ENCODE measurements around the gene ATXN7. TPM values are rescaled to one million over a fixed set of nuclear protein-coding genes. Genes with fewer than 3 reads are reported as not detected.

ATXN7 gene
- total and polyA plus RNA-seq, 2 of the 4 experiments (the other 2 are of a cell fraction): 8.6 to 13.6 TPM

- POLR2A ChIA-PET (ENCODE audit: unreplicated experiment): no interaction called here
Measured at GRCh38 chr3:63911509-63911872, 47.8 kb downstream of the ATXN7 start.

More at GRCh38 chr3:63911509-63911872, 47.8 kb downstream of the ATXN7 start:
- DNase-seq (no peak), ATAC-seq (ENCODE audit: low read depth) (no peak)
- Histone ChIP-seq H3K4me3 (ENCODE audit: insufficient read depth, low read depth, low read length) (peak overlapping the region; percentile 98), H4K20me1 (ENCODE audit: insufficient read depth, low read length) (peaks cover 18% of the 10 kb centered on the region; the same call in 1 of the 2 replicates), H3K9ac (ENCODE audit: low read depth, low read length) (peak overlapping the region; percentile 98), H3K14ac (replicated peaks; ENCODE audit: low read depth, low read length) (peak overlapping the region; percentile 91), H2BK120ac (ENCODE audit: low read depth, low read length) (0 out of 2 replicates have a peak overlapping the region, but pooled peaks have one; percentile 68), H3K4ac (ENCODE audit: low read depth, low read length) (peak overlapping the region; percentile 90), H2AK5ac (ENCODE audit: low read depth, low read length) (peak overlapping the region; percentile 63; the same call in 1 of the 2 replicates), H2BK20ac (ENCODE audit: low read depth, low read length) (no peak overlapping the region), H3K36me3 (ENCODE audit: control insufficient read depth, insufficient read depth, low read length) (peaks cover 4% of the 10 kb centered on the region), H4K91ac (ENCODE audit: insufficient read depth, low read depth, low read length) (peak overlapping the region; percentile 50), H2AK9ac (replicated peaks; ENCODE audit: low read depth, low read length, poor library complexity) (peak overlapping the region; percentile 83), H3K4me2 (ENCODE audit: low read depth, low read length) (peak overlapping the region; percentile 100), H3K9me3 (ENCODE audit: control insufficient read depth, insufficient read depth, low read length) (no peaks in the 10 kb centered on the region), H2BK15ac (ENCODE audit: low read depth, low read length) (0 out of 3 replicates have a peak overlapping the region, but pooled peaks have one; percentile 15), H3K27me3 (ENCODE audit: control insufficient read depth, insufficient read depth, low read length) (no peaks in the 10 kb centered on the region), H3K9me1 (ENCODE audit: insufficient read depth, low read length) (no peaks in the 10 kb centered on the region), H3K23ac (ENCODE audit: low read depth, low read length) (peak overlapping the region; percentile 95), H2BK5ac (ENCODE audit: low read depth, low read length, poor library complexity, severe bottlenecking) (peak overlapping the region; percentile 84), H4K8ac (ENCODE audit: low read depth in 2 of 2, low read length in 2 of 2) (peak overlapping the region; percentile 55 to 58; a peak in 1 of 4 replicates), H3K18ac (ENCODE audit: low read depth, low read length) (peak overlapping the region; percentile 88), H3K79me1 (ENCODE audit: low read depth in 1 of 2, low read length in 2 of 2) (peaks cover 17 to 74% of the 10 kb centered on the region in 2 experiments), H2AFZ (replicated peaks; ENCODE audit: low read length, poor library complexity) (peak overlapping the region; percentile 95), H3K4me1 (ENCODE audit: control insufficient read depth, insufficient read depth, low read length) (peaks cover 7% of the 10 kb centered on the region), H3K27ac (ENCODE audit: insufficient read depth, low read length) (peak overlapping the region; percentile 97), H3K56ac (ENCODE audit: extremely low read depth, insufficient read depth, low read length) (peak overlapping the region; percentile 35; the same call in 1 of the 2 replicates), H4K5ac (ENCODE audit: low read depth, low read length) (peak overlapping the region; percentile 37; the same call in 1 of the 2 replicates)
- no TSS peak for BruUV-seq (replicated peaks)
- intact Hi-C loops (cut with micrococcal nuclease): loop anchor here (5.0 kb wide), 3 partner anchors 34 to 591 kb away; no protein-coding TSS in a partner anchor
- 1% methylated on average over 14 of the region's 18 CpGs; no CpG with 5 or more reads in 1 of the 2 experiments for WGBS, 2 experiments (ENCODE audit: extremely low coverage in 2 of 2, insufficient read length in 1 of 2)
- in situ Hi-C loops (cut with MboI; ENCODE audit: low sequenced_read_pairs): no loop called here
- CTCF ChIA-PET: interaction anchor here (0.5 to 1.0 kb wide), 2 partner anchors 13 to 22 kb away, joined by 3 read pairs; no protein-coding TSS in a partner anchor
- dilution Hi-C loops (cut with HindIII; ENCODE audit: low sequenced_read_pairs, unreplicated experiment): no loop called here
- TF ChIP-seq NFE2L2 (IDR thresholded peaks at IDR 0.05; ENCODE audit: low read depth, low read length): no peak
- peak; percentile 17; the same call in 1 of the 2 replicates for TF ChIP-seq MXI1 (IDR thresholded peaks at IDR 0.05; ENCODE audit: borderline replicate concordance, low read depth, low read length)
- TF ChIP-seq BHLHE40 (IDR thresholded peaks at IDR 0.05; ENCODE audit: low read depth, low read length): no peak
